HG03439 (cell line): ENCODE results near the gene GAS6.
"Not testable (repeated sequence)": the region's sequence is repeated elsewhere in the genome, so short reads cannot be mapped to it uniquely, and the experiment has no call there.

ENCODE experiments used
- ATAC-seq: cut with Tn5 transposase; IDR thresholded peaks from one replicate; pipeline ENCODE4 v1.9.1; 2021; ENCODE audit warnings: mild to moderate bottlenecking, moderate library complexity; ENCODE audit not compliant: unreplicated experiment

GAS6 gene

GRCh38 chr13:113810640-113811039 lies 53.2 kb downstream of the GAS6 start:
- no peak for ATAC-seq

DNA sequence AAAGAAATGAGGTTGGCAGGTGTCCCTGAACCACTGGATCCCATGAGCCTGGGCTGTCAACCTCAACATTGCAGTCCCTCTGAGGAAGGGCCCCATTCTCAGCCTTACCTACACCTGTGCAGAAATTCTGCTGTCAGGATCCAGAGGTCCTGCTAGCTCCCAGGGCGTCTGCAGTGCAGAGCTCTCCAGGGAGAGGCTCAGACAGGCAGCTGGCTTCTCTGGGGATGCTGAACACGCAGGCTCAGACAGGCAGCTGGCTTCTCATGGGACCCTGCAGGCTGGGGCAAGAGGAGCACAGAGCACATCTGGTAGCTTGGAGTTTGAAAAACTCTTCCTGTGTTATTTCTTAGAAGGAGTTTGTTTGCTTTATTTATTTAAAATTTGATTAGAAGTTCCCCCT lies 53.9 kb downstream of the GAS6 start:
- no peak for ATAC-seq

GRCh38 chr13:113808058-113808834 lies 55.6 kb downstream of the GAS6 start:
- ATAC-seq: no peak

DNA sequence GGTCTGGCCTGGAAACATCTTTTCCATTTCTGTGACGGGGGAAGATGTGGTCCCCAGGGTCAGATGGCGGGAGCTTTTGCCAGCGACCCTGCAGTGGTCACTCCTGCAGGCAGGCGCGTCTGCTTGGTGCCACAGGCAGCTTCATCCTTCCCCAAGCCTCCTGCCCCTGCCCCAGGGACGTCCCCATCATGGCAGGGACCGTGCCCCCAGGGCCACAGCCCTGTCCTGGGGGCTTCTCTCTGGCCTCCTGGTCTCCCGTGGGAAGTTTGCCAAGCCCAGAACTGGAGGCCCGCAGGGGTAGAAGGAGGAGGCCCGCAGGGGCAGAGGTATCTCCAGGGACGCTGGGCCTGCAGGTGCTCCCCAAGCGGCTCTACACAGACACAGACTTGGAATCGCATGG lies 57.4 kb downstream of the GAS6 start:
- ATAC-seq: no peak

DNA sequence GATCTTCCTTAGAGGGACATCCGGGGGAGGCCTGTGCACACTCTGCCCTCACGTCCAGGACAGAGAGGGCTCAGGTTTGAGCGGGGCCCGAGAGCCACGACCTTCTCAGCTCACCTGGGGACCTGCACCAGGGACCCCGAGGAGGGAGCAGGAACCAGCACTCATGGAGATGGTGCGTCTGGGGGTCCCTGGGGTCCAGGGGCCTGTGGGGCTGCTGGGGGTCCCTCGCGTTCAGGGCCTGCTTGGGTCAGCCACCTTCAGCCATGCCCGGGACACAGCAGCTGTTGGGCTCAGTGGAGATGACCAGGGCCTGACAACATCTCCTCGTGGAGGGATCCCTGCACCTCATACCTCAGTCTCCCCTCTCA lies 57.8 kb downstream of the GAS6 start:
- ATAC-seq: no peak

GRCh38 chr13:113805431-113806103 lies 58.3 kb downstream of the GAS6 start:
- ATAC-seq: no peak

GRCh38 chr13:113804703-113805430 lies 59.0 kb downstream of the GAS6 start:
- no peak for ATAC-seq

DNA sequence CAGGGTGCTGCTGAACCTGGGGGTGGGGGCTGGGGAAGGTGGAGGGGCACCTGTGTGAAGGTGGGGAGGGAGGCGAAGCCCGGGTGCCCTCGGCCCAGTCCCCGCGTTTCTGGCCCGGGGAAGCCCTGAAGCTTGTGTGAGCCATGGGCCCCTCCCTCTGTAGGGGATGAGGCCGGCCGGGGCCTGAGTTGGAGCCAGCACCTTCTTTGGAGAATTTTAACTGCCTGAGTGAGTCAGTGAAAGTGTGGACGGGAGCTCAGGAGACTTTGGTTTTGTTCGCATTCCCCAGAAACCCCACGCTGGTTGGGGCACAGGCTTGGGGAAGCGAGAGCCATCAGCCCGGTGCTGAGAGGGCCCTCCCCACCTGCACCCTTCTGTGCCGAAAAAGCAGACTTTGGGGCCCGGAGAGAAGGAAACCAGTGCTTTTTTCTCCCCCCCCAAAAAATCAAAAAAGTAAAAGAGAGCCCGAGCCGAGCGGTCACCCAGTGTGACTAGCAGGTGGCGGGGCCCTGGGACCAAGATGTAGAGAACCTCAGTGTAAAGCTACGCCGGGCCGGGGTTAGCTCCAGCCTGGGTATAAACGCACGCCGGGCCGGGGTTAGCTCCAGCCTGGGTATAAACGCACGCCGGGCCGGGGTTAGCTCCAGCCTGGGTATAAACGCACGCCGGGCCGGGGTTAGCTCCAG lies 59.7 kb downstream of the GAS6 start:
- ATAC-seq: no peak

GRCh38 chr13:113803409-113804016 lies 60.4 kb downstream of the GAS6 start:
- no peak for ATAC-seq

GRCh38 chr13:113802761-113803160 lies 61.1 kb downstream of the GAS6 start:
- no peak for ATAC-seq

- ATAC-seq: no peak
These were observed 61.8 kb downstream of the GAS6 start for GRCh38 chr13:113802090-113802531.

- ATAC-seq: no peak
These were observed 62.5 kb downstream of the GAS6 start for GRCh38 chr13:113801289-113801961.

- no peak for ATAC-seq
These were observed 63.3 kb downstream of the GAS6 start for GRCh38 chr13:113800576-113800926.

GRCh38 chr13:113798200-113798811 lies 65.6 kb downstream of the GAS6 start:
- no peak for ATAC-seq

DNA sequence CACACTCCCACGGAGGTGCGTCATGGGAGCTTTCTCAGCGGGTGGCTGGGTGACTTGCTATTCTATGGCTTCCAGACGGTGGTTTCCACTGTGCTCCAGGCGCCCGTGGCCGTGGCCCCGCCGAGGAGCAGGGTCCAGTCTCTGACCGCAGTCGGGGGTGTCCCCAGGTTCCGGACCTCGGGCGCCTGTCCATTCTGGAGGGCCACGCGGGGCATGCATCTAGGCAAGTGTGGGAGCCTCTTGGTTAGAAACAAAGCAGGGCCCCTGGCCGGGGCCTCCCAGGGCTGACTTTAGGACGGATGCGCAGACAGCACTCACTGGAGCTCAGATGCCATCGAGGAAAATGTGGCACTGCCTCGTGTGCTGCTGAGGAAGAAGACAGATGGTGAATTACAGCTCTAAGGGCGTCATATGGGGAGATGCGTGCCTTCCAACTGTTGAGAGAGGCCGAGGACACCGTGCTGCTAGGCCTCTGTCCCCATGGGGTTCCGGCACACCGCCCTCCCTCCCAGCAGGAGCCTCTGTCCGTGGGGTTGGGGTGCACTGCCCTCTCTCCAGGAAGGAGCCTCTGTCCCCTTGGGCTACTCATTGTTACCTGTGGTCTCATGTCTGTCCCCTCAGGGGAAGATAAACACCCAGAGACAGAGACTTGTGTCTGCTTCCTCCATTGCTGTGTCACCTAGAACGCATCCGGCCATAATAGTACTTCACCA lies 66.8 kb downstream of the GAS6 start:
- no peak for ATAC-seq

DNA sequence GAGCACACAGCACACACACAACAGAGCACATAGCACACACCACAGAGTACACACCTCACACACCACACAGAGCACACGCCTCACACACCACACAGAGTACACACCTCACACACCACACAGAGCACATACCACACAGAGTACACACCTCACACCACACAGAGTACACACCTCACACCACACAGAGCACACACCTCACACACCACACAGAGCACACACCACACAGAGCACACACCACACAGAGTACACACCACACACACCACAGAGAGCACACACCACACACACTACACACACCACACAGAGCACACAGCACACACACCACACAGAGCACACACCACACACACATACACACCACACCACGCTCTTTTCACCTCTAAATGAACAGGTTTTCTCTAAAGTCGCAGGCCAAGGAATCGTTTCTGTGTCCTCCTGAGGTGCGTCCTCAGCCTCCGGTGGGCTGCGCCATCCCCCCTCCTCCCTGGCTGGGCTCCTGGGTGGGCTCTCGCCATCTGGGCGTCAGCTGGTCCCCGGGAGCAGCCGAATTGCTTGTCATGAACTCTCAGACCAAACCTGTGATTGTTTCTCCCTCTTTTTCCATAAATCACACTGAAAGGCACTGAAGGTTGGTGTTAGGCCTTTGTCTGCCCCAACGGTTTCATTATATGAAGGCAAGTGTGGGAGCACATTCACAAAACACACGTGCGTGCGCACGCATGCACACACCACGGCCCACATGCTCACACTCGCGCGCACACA lies 67.5 kb downstream of the GAS6 start:
- ATAC-seq: no peak

- not testable (repeated sequence) for ATAC-seq
These were observed 68.5 kb downstream of the GAS6 start for GRCh38 chr13:113795362-113795761.

DNA sequence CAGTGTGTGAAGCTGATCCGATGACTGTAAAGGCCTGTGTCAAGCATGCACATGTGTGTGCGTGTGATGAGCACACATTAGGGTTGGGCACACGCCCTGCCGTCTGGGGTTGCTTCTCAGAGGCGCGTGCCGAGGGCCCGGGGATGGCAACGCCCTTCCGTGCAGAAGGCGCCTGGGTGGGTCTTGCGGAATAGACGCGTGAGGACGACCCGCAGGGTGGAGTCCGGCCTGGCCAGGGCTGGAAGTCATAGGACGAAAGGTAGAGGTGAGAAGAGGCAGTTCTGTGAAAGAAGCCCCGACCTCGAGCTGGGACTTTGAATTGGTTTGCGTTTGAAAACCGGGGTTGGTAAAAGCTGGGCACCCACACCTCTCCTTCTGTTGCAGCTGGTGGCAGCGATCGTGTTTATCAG lies 69.1 kb downstream of the GAS6 start:
- no peak for ATAC-seq

GRCh38 chr13:113794086-113794485 lies 69.8 kb downstream of the GAS6 start:
- no peak for ATAC-seq
